Heart left ventricle (tissue), 16 donors: ENCODE measurements around the gene CPM. TPM values are rescaled to one million over a fixed set of nuclear protein-coding genes. Genes with fewer than 3 reads are reported as not detected.

Experiments
- ATAC-seq, 4 donors: fragments of 200-7000 bp; cut with Tn5 transposase; one replicate each; pipeline ENCODE4 v1.9.1; 2020 to 2022; ENCODE audit warnings: moderate library complexity in 4 of 4, mild to moderate bottlenecking in 3 of 4, moderate number of reproducible peaks in 1 of 4
- DNase-seq, 5 donors: peaks; one replicate each; pipeline ENCODE4 v3.0.0-alpha.2; 2020
- H3K27ac ChIP-seq, 12 donors: fragments of 200-600 bp; sonication (generic) in 4 of 12; one replicate each; pipeline versions ENCODE4 v1.5.0 to v1.8.0; 2016 to 2022; ENCODE audit warnings: mild to moderate bottlenecking in 2 of 12
- H3K27me3 ChIP-seq, 9 donors: fragments of 200-600 bp; sonication (generic) in 2 of 9; one replicate each; pipeline versions ENCODE4 v1.5.1 to v1.8.0; 2016 to 2022; ENCODE audit warnings: mild to moderate bottlenecking in 3 of 9
- H3K36me3 ChIP-seq, 9 donors: fragments of 200-600 bp; sonication (generic) in 2 of 9; one replicate each; pipeline versions ENCODE4 v1.5.0 to v1.8.0; 2018 to 2022; ENCODE audit warnings: mild to moderate bottlenecking in 2 of 9
- H3K4me1 ChIP-seq, 12 donors: fragments of 200-600 bp; sonication (generic) in 4 of 12; one replicate each; pipeline versions ENCODE4 v1.5.0 to v1.8.0; 2016 to 2022; ENCODE audit warnings: mild to moderate bottlenecking in 3 of 12
- H3K4me3 ChIP-seq, 12 donors: fragments of 200-600 bp; sonication (generic) in 4 of 12; one replicate each; pipeline versions ENCODE4 v1.5.0 to v1.8.0; 2017 to 2022; ENCODE audit warnings: mild to moderate bottlenecking in 9 of 12, moderate library complexity in 4 of 12
- H3K9me3 ChIP-seq, 12 donors: fragments of 200-600 bp; sonication (generic) in 4 of 12; one replicate each; pipeline versions ENCODE4 v1.5.0 to v1.8.0; 2016 to 2022; ENCODE audit warnings: mild to moderate bottlenecking in 1 of 12
- POLR2A ChIP-seq, 2 donors: fragments of 450-650 bp; IDR thresholded peaks; one replicate each; pipeline ENCODE4 v1.6.1; 2017; ENCODE audit warnings: antibody characterized with exemption in 2 of 2, mild to moderate bottlenecking in 2 of 2, moderate library complexity in 2 of 2
- WGBS, 4 donors: extraction: QIAGEN DNeasy Blood & Tissue Kit in 2 of 4; methylation state at CpG; one replicate each; pipeline versions ENCODE4 v1.1.5 to v1.1.7; 2013 to 2018; 5-methylcytosine and 5-hydroxymethylcytosine counted together
- intact Hi-C, 10 donors: fragments of 100-400 bp; cut with DNase I; formaldehyde crosslinking; loops; one replicate each; pipeline versions ENCODE4 v1.11.1 to v1.14.2; 2022
- polyA plus RNA-seq, 2 donors: library from polyadenylated mRNA; stranded (reverse); fragments of 200-250 nt; gene quantifications; one replicate each; pipeline ENCODE4 v1.2.3, GENCODE V29; 2013
- total RNA-seq, 9 donors: library from RNA; depleted of rRNA in 2 of 9; stranded (reverse); fragments of >200 nt in 2 of 9; fragmentation: NEBNext Ultra II Directional in 3 of 9; extraction: Animal tissue kit (Norgen Biotek cat#: 25700) in 3 of 9; gene quantifications; one replicate each; pipeline versions ENCODE4 v1.1.0 to v1.2.4, GENCODE V29; 2016 to 2023
- TF ChIP-seq, protein P1 (sequence below), 12 donors: fragments of 200-600 bp; sonication (generic) in 4 of 12; IDR thresholded peaks; one replicate each; pipeline versions ENCODE4 v1.5.0 to v1.8.0; 2018 to 2022; ENCODE audit warnings: antibody characterized with exemption in 12 of 12, mild to moderate bottlenecking in 5 of 12
- donor health status: ischemic (EF 13 %, LVEDD 7.1; RV severe dilation, severe dysfunction).
- donor health status: healthy with polysubstance abuse.
- donor health status: DM: no; HTN: yes; CAD: no.
- donor health status: DM: no; HTN: no; CAD: no.
- donor health status: ischemic (EF 25% LVEDD 6.9; RV normal size, moderate dysfunction).
- donor health status: ischemic (EF 25% LVEDD 5.7; RV mildly dilated, moderate dysfunction).
- donor health status: healthy.
- donor health status: DM: yes; HTN: yes; CAD: no.
- donor health status: ischemic (EF 35%, LVEDD 5.7; RV mildly dilated, moderate dysfunction).
- donor health status: nonischemic (EF 11% LVEDD 7.7; RV severe dilation, severe dysfunction).
- donor health status: DM: yes; HTN: yes; CAD: no.
- donor health status: PGD.
- donor health status: ischemic (EF 29% LVEDD 5.4; RV normal size, mild dysfunction).
- donor health status: nonischemic (EF 23%, LVEDD 6.1; RV moderate dilation, normal function).

The CPM gene
- total and polyA plus RNA-seq, 11 donors = 2.0 to 25.4 (median 8.8) TPM

DNA sequence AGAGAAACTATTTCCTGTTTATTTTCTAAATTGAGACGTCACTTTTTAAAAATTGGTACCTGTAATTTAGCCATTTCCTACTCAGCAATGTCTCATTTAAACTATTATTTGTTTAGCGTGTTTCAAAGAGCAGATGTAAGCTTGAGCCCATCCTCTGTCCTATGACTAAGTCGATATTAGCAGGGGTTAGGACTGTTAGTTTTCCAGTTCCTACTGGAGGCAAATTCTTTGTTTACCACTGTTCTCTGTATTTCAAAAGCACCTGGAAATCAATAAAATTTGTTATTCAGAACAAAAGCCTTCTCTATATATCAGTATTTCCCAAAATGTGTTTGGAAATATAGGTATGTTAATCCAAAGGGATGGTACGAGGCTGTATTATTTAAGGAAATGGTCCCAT, 82.6 kb downstream of the CPM start:
- Histone ChIP-seq H3K27me3 (no peaks in the 10 kb centered on the region), H3K9me3 (no peaks in the 10 kb centered on the region), H3K36me3 (peaks cover 0 to under 1% (median 0%) of the 10 kb centered on the region in 9 donors), H3K27ac (no peak overlapping the region), H3K4me3 (no peak overlapping the region), H3K4me1 (no peaks in the 10 kb centered on the region)
- TF ChIP-seq, protein P1, sequence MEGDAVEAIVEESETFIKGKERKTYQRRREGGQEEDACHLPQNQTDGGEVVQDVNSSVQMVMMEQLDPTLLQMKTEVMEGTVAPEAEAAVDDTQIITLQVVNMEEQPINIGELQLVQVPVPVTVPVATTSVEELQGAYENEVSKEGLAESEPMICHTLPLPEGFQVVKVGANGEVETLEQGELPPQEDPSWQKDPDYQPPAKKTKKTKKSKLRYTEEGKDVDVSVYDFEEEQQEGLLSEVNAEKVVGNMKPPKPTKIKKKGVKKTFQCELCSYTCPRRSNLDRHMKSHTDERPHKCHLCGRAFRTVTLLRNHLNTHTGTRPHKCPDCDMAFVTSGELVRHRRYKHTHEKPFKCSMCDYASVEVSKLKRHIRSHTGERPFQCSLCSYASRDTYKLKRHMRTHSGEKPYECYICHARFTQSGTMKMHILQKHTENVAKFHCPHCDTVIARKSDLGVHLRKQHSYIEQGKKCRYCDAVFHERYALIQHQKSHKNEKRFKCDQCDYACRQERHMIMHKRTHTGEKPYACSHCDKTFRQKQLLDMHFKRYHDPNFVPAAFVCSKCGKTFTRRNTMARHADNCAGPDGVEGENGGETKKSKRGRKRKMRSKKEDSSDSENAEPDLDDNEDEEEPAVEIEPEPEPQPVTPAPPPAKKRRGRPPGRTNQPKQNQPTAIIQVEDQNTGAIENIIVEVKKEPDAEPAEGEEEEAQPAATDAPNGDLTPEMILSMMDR (IDR thresholded peaks at IDR 0.05) = no peak
- TF ChIP-seq POLR2A (IDR thresholded peaks at IDR 0.05) = no peak
- intact Hi-C loops = no loop called here
- DNase-seq (no peak), ATAC-seq (no peak)
- 82 to 86% (median 85%) methylated on average over 4 of the region's 4 CpGs for WGBS, 4 donors

DNA sequence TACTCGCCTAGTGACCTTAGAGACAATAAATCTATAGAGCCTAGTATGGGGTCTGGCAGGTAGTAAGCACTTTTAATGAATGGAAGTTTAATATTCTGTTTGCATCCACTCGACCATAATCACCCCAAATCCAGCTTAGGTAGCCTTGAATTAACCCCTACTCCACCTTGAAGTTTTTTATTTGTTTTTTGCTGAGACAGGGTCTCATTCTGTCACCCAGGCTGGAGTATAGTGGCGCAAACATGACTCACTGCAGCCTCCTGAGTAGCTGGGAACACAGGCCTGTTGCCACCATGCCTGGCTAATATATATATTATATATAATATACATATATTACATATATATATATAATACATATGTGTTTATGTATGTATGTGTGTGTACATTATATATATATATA, 86.2 kb downstream of the CPM start:
- DNase-seq (no peak), ATAC-seq (no peak)
- H3K27me3 ChIP-seq = no peaks in the 10 kb centered on the region
- H3K9me3 ChIP-seq = no peaks in the 10 kb centered on the region
- TF ChIP-seq POLR2A (IDR thresholded peaks at IDR 0.05) = no peak
- TF ChIP-seq, protein P1 (IDR thresholded peaks at IDR 0.05) = no peak
- intact Hi-C loops = no loop called here
- no peaks in the 10 kb centered on the region for H3K4me1 ChIP-seq
- H3K36me3 ChIP-seq = peaks cover 0 to 32% (median 16%) of the 10 kb centered on the region in 9 donors
- no peak overlapping the region for H3K27ac ChIP-seq
- 81 to 84% (median 82%) methylated on average over 3 of the region's 3 CpGs for WGBS, 4 donors
- no peak overlapping the region for H3K4me3 ChIP-seq

DNA sequence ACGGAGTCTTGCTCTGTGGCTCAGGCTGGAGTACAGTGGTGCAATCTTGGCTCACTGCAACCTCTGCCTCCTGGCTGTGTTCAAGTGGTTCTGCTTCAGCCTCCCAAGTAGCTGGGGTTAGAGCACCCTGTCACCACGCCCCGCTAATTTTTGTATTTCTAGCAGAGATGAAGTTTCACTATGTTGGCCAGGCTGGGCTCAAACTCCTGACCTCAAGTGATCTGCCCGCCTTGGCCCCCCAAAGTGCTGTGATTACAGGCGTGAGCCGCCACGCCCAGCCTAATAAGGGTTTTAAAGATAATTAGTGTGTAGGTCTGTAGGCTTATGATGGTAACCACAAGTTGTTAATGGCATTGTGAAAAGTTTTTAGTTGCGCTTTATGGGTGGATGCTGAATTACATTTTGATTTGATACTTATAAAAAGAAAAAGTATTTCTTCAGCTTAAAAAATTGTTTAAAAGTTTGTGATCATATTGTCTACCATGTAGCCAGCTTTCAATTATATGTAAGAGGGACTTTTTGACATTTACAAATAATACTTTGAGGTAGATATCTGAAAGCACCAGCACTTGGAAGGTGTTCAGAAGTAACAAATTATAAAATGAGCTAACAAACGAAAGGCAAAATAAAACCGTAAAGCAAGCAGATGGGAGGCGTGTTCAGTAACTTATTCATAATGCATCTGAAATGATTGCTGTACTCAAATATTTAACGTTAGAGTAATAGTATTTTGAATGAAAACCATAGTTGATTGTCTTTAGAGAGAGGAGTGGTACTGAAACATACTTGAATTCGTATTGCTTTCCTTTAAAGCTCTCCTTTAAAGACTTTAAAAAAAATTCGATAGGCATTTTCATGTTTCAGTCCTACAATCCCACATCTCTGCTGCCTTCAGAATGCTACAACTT, 87.9 kb downstream of the CPM start:
- intact Hi-C loops = no loop called here
- Histone ChIP-seq H3K27ac (no peak overlapping the region), H3K4me1 (no peaks in the 10 kb centered on the region), H3K36me3 (peaks cover 4 to 49% (median 32%) of the 10 kb centered on the region in 9 donors), H3K9me3 (no peaks in the 10 kb centered on the region), H3K4me3 (no peak overlapping the region), H3K27me3 (no peaks in the 10 kb centered on the region)
- TF ChIP-seq, protein P1 (IDR thresholded peaks at IDR 0.05) = no peak
- TF ChIP-seq POLR2A (IDR thresholded peaks at IDR 0.05) = no peak
- DNase-seq = no peak
- WGBS, 4 donors = 93 to 96% (median 95%) methylated on average over 14 of the region's 14 CpGs
- peak in 1 of 4 donors; percentile 39 for ATAC-seq

DNA sequence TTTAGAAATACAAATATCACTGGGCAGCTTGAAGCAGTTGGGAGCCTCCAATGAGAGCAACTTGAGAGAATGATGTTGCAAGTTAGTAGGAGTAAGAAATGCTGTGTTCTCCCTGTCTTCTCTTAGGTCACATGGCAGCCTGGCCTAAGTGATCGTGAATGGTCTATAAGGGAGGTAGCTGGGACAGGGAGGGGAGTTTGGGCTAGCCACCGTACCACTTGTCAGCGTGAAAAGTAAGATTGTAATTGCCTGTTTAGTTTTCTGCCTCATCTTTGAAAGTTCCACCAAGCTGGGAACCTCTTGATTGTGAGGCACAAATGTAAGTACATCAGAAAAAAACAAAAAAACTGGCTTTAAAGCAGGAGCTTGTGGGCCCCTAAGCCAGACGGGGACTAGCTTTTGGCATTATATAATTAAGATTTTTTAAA, 88.6 kb downstream of the CPM start:
- Histone ChIP-seq H3K4me3 (no peak overlapping the region), H3K27me3 (no peaks in the 10 kb centered on the region), H3K36me3 (peaks cover 4 to 57% (median 39%) of the 10 kb centered on the region in 9 donors), H3K27ac (no peak overlapping the region), H3K4me1 (no peaks in the 10 kb centered on the region), H3K9me3 (no peaks in the 10 kb centered on the region)
- intact Hi-C loops = no loop called here
- DNase-seq (no peak), ATAC-seq (no peak)
- TF ChIP-seq, protein P1 (IDR thresholded peaks at IDR 0.05) = no peak
- no peak for TF ChIP-seq POLR2A (IDR thresholded peaks at IDR 0.05)
- WGBS, 4 donors = 93 to 94% (median 93%) methylated on average over 4 of the region's 4 CpGs
